Subcutaneous abdominal adipose tissue (tissue), 5 donors: ENCODE data around the gene SLC9A5.
A peak's percentile ranks its signal among the peaks of the same experiment; 100 is the strongest.

Experiments
- H3K27ac ChIP-seq: one replicate; pipeline ENCODE4 v1.7.0; 2013; ENCODE audit warnings: low read depth, mild to moderate bottlenecking, inconsistent platforms, low read length, moderate library complexity
- H3K27me3 ChIP-seq, 5 donors: one replicate each; pipeline ENCODE4 v1.7.0; 2013; ENCODE audit warnings: low read length in 5 of 5, inconsistent platforms in 1 of 5; ENCODE audit not compliant: control insufficient read depth in 5 of 5, insufficient read depth in 4 of 5
- H3K36me3 ChIP-seq, 5 donors: one replicate each; pipeline ENCODE4 v1.7.0; 2013; ENCODE audit warnings: low read length in 5 of 5; ENCODE audit not compliant: control insufficient read depth in 5 of 5, insufficient read depth in 5 of 5
- H3K4me1 ChIP-seq, 5 donors: one replicate each; pipeline ENCODE4 v1.7.0; 2013; ENCODE audit warnings: low read length in 5 of 5, mild to moderate bottlenecking in 3 of 5, moderate library complexity in 1 of 5; ENCODE audit not compliant: control insufficient read depth in 5 of 5, insufficient read depth in 5 of 5
- H3K4me3 ChIP-seq, 5 donors: one replicate each; pipeline ENCODE4 v1.7.0; 2013; ENCODE audit warnings: low read length in 5 of 5, low read depth in 1 of 5
- H3K9ac ChIP-seq, 5 donors: one replicate each; pipeline ENCODE4 v1.7.0; 2013; ENCODE audit warnings: low read length in 5 of 5, mild to moderate bottlenecking in 4 of 5, moderate library complexity in 3 of 5
- H3K9me3 ChIP-seq, 5 donors: one replicate each; pipeline ENCODE4 v1.7.0; 2013; ENCODE audit warnings: low read length in 5 of 5; ENCODE audit not compliant: control insufficient read depth in 5 of 5
- donor health status: healthy.
- donor health status: healthy.
- donor health status: healthy.
- donor health status: healthy.
- donor health status: healthy.

SLC9A5 gene

DNA sequence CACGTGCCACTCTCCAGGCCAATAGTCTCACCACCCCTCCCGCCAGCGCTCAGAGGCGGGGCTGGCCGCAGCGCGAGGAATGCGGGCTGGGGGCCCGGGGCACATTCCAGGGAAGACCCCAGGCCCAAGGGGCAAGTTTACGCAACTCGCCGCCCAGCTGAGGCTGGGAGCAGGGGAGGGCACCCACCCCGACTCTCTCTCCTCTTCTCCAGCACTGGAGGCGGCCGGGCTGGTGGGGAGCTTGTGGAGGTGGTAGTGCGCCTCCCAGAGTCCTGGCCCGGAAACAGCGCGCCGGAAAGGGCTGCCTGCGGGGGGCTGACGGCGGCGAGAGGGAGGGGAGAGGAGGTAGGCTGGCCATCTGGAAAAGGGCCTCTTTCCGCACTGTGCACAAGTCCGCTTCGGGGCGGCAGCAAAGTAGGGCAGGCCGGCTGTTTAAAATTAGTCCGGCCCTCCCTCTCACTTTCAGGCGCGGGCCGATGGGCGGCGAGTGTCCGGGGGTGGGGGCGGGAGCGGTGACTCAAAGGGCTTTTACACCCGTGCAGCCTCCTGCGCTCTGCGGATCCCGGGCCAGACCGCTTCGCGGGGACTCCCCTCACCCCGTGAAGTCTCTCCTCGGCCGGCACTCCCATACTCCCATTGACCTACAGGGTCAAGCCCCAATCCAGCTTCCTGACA, 2.6 kb upstream of the SLC9A5 start:
- Histone ChIP-seq H3K4me3 (peak overlapping the region; percentile 79 to 91 (median 85)), H3K9me3 (no peaks in the 10 kb centered on the region), H3K36me3 (no peaks in the 10 kb centered on the region), H3K27ac (peak overlapping the region; percentile 97), H3K27me3 (peaks cover 0 to 8% (median 0%) of the 10 kb centered on the region in 5 donors), H3K9ac (peak overlapping the region; percentile 48 to 83 (median 81)), H3K4me1 (peaks cover 30 to 79% (median 77%) of the 10 kb centered on the region in 5 donors)

DNA sequence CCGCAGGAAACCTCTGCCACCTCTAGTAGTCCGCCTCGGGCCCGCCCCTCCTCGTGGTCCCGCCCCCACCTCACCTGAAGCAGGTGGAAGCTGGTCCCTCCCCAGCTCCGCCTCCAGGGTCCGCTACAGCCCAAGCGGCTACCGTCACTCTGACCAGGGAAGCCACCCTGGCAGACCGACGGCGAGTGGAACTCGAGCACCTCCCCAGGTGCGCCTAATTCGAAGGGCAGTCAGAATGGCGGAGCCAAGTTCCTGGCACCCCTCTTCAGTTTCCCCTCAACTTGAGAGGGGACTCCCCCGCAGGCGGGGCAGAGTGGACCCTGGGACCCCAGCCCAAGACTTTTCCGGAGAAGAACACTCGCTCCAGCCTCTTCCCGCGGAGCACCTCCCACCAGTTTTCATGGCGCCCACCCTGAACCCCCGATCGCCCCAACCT, 2.0 kb upstream of the SLC9A5 start:
- H3K4me3 ChIP-seq, result peak overlapping the region; percentile 62 to 91 (median 85)
- H3K9me3 ChIP-seq, result no peaks in the 10 kb centered on the region
- H3K27ac ChIP-seq, result peak overlapping the region; percentile 97
- no peaks in the 10 kb centered on the region for H3K36me3 ChIP-seq
- H3K27me3 ChIP-seq, result peaks cover 0 to 8% (median 0%) of the 10 kb centered on the region in 5 donors
- peak overlapping the region; percentile 48 to 83 (median 81) for H3K9ac ChIP-seq
- H3K4me1 ChIP-seq, result peaks cover 28 to 73% (median 71%) of the 10 kb centered on the region in 5 donors

DNA sequence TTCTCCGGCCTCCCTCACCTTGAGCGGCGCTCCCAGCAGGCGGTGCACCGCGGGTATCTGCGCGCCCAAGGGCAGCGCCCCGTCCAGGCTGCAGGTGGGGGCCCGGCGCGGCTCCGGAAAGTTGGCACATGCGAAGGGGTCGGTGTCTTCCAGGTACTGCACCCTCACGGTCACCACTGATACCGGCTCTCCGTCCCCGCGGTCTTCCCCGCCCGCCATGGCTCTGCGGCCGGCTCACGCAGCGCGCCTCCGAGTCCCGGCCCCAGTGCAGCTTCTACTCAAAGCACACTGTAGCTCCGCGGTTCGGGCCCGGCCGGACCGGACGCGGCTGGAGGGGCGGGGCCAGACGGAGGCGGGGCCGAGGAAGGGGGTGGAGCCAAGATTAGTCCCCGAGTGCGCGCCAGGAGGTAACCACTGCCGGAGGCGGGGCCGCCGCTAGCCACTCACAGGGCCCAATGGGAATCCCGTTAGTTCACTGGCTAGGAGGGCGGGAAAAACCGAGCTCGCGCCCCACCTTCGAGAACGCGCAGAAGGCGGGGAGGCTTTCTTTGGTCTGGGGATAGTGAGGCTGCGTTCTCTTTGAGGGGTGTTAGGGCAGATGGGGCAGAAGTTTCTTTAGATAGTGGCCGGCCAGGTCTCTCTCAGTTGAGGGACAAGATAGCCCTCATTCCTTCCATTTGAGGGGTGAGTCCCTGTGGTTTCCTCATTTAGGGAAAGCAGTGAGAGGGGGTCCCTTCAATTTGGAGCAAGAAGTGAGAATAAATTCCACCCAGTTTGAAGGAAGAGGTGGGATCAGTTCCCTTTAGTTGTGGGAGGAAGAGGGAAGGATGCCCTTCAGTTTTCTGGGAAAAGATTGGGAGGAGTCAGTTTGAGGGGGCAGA, 1.3 kb upstream of the SLC9A5 start, which contains the start of gene FHOD1:
Gene FHOD1, minus strand, starts transcription at position 290 of the 881 bp plus-strand sequence. Its CDS starts 71 bp downstream, at position 219.
- Histone ChIP-seq H3K9me3 (no peaks in the 10 kb centered on the region), H3K36me3 (no peaks in the 10 kb centered on the region), H3K27me3 (peaks cover 0 to 8% (median 0%) of the 10 kb centered on the region in 5 donors), H3K9ac (peak within 1 kb of the TSS; percentile 48 to 83 (median 81)), H3K27ac (peak within 1 kb of the TSS; percentile 97), H3K4me3 (peak within 1 kb of the TSS; percentile 66 to 91 (median 85)), H3K4me1 (peaks cover 25 to 68% (median 66%) of the 10 kb centered on the region in 5 donors)

DNA sequence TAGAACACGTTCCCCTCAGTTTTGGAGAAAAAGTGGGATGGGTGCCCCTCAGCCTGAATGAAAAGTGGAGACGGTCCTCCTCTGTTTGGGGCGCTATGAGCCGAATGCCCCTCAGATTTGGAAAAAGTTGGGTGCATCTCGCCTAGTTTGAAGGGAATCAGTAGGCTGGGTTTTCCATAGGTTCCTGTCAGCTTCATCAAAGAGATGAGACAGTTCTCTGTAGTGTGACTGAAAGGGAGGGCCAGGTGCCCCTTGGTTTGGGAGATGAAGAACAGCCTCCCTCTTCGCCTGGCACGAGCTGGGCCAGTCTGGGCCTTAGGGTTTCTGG, 742 bp upstream of the SLC9A5 start:
- Histone ChIP-seq H3K9ac (peak overlapping the region in 4 of 5 donors; percentile 16 to 62 (median 40)), H3K9me3 (no peaks in the 10 kb centered on the region), H3K4me3 (peak overlapping the region; percentile 29 to 91 (median 55)), H3K27me3 (peaks cover 0 to 8% (median 0%) of the 10 kb centered on the region in 5 donors), H3K36me3 (no peaks in the 10 kb centered on the region), H3K4me1 (peaks cover 26 to 68% (median 68%) of the 10 kb centered on the region in 5 donors), H3K27ac (no peak overlapping the region)

DNA sequence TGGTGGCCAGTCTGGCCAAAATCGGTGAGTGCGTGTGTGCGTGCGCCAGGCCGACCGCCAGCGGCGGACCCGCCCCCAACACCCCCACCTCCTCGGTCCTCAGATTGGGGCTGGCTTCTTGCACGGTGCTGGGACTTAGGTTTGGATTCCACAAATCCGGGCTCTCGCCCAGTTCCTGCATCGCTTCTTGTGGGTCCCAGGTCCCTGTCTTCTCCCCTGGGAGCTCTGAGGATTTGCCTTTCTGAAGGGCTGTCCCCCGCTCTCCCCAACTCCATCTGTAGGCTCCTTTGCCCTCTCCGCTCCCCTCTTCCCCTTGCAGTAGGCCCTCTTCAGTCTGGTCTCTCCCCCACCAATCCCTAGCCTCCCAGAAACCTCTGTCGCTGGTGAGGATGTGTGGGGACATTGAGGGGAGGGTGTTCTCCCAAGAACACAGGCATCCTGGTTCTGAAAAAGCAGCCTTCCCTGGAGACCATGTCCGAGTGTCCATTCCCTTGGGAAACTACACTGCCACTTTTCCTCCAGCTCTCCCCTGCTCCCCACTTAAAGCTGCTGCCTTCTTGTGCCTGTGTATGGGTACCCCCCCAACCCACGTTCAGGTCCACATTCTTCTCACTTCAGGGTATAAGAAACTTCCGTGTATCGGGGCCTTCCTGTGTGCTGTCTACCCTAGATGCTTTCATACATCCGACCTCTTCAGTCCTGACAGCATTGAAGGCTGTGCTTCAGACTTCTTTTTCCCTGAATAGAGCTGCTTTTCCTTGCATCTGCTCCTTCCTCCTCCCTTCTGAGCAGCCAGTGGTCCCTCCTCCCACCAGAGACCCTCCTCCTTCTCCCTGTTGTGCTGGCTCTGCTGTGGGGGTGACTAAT, 632 bp downstream of the SLC9A5 start:
- H3K4me1 ChIP-seq, result peaks cover 17 to 60% (median 54%) of the 10 kb centered on the region in 5 donors
- no peak overlapping the region for H3K27ac ChIP-seq

DNA sequence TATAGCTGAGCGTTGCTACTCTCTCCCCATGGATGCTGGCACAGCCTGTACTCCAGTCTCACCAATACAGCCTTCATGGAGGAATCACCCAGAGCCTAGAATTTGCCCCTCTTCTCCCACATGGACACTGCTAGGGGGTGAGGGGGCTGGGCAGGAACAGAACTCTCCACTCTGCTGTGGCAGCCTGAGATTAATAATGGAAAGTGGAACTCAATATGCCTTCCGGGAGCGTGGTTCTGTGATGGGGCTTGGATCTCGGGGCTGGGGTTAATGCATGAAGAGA, 1.2 kb downstream of the SLC9A5 start:
- H3K27ac ChIP-seq, result no peak overlapping the region
- H3K27me3 ChIP-seq, result peaks cover 0 to 8% (median 0%) of the 10 kb centered on the region in 5 donors
- H3K4me3 ChIP-seq, result no peak overlapping the region
- no peaks in the 10 kb centered on the region for H3K9me3 ChIP-seq
- H3K9ac ChIP-seq, result no peak overlapping the region
- no peaks in the 10 kb centered on the region for H3K36me3 ChIP-seq
- peaks cover 12 to 54% (median 48%) of the 10 kb centered on the region in 5 donors for H3K4me1 ChIP-seq

More for the DNA sequence above, 632 bp downstream of the SLC9A5 start:
- Histone ChIP-seq H3K36me3 (no peaks in the 10 kb centered on the region), H3K4me3 (peak overlapping the region in 4 of 5 donors; percentile 29 to 91 (median 55)), H3K9me3 (no peaks in the 10 kb centered on the region), H3K9ac (peak overlapping the region in 1 of 5 donors; percentile 53), H3K27me3 (peaks cover 0 to 8% (median 0%) of the 10 kb centered on the region in 5 donors)

DNA sequence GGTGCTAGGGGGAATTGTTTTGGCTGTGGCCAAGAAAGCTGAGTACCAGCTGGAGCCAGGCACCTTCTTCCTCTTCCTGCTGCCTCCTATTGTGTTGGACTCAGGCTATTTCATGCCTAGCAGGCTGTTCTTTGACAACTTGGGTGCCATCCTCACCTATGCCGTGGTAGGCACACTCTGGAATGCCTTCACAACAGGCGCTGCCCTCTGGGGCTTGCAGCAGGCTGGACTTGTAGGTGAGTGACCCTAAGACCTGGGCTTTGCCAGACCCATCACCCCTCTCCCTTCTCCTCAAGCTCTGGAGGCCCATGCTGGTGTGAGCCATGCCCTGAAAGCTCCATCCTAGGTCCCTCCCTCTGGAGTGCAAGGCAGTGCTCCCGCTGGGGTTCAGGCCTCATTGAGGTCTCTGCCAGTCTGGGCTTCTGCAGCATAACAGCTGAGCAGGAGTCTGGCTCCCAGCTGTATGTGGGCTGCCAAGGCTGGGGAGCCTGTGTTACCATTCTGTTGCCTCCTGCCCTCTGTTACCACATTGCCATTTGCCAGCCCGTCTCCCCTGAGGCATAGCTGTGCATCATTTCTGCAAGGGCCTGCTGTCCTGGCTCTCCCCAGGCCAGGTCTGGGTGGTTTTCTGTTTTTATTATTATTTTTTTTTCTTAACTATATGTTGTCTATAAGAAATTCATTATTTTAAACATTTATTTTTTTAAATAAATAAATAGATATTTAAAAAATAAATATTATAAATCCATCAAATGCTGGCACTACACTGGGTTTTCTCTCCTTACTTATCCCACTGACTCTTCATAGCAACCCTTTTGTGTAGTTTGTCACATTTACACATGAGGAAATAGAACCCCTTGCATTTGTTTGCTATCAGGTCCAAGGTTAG, 4.1 kb downstream of the SLC9A5 start:
- no peak overlapping the region for H3K9ac ChIP-seq
- H3K27ac ChIP-seq, result no peak overlapping the region
- H3K27me3 ChIP-seq, result peaks cover 0 to 8% (median 0%) of the 10 kb centered on the region in 5 donors
- no peaks in the 10 kb centered on the region for H3K36me3 ChIP-seq
- H3K9me3 ChIP-seq, result no peaks in the 10 kb centered on the region
- no peak overlapping the region for H3K4me3 ChIP-seq
- H3K4me1 ChIP-seq, result peaks cover 5 to 31% (median 23%) of the 10 kb centered on the region in 5 donors

DNA sequence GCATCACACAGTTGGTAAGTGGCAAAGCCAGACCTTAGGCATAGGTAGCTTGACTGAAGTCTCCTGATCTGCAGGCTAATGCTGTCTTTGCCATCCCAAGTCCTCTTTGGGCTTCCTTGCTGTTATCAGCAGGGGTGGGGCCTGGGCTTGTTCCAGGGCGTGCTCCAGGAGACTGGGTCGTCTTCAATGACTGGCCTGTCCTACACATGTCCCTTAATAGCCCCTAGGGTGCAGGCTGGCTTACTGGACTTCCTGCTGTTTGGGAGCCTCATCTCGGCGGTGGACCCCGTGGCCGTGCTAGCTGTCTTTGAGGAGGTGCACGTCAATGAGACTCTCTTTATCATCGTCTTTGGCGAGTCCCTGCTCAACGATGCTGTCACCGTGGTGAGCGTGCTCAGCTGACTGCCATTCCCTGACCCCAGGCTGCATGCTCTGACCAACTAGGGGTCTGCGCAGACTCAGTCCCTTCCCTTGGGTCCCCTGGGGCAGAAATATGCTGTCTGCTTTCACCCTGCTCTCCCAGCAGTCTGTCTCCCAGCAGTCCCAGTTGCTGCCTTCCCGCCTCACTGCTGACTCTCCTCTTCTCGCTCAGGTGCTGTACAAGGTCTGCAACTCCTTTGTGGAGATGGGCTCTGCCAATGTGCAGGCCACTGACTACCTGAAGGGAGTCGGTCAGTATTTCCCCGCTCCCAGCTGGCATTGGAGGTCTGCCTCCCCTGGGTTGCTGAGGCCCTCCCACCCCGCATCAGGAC, 6.2 kb downstream of the SLC9A5 start:
- Histone ChIP-seq H3K27me3 (no peaks in the 10 kb centered on the region), H3K27ac (no peak overlapping the region), H3K9ac (peak overlapping the region in 1 of 5 donors; percentile 37), H3K4me3 (no peak overlapping the region), H3K36me3 (no peaks in the 10 kb centered on the region), H3K9me3 (no peaks in the 10 kb centered on the region), H3K4me1 (peaks cover 2 to 13% (median 6%) of the 10 kb centered on the region in 5 donors)
